ENCODE data around the gene SLC25A5.

Gene SLC25A5

GRCh38 chrX:119505945-119506344, 37.7 kb downstream of the SLC25A5 start:
- Histone ChIP-seq H3K4me2 (ENCODE audit: low read depth, low read length, poor library complexity, severe bottlenecking) (no peak overlapping the region), H4K20me1 (ENCODE audit: insufficient read depth, low read length, poor library complexity, severe bottlenecking) (no peaks in the 10 kb centered on the region), H3F3A (ENCODE audit: low read depth) (no peaks in the 10 kb centered on the region), H2AFZ (ENCODE audit: low read length) (no peak overlapping the region), H3K9me2 (replicated peaks; ENCODE audit: low read depth, low read length) (no peaks in the 10 kb centered on the region), H3K4me3 (ENCODE audit: low read length, poor library complexity, severe bottlenecking) (no peak overlapping the region), H3K36me3 (ENCODE audit: insufficient read depth, low read length) (no peaks in the 10 kb centered on the region), H3K27me3 (ENCODE audit: insufficient read depth, low read length, poor library complexity, severe bottlenecking) (no peaks in the 10 kb centered on the region), H3K4me1 (ENCODE audit: insufficient read depth, low read length, poor library complexity, severe bottlenecking) (no peaks in the 10 kb centered on the region), H3K9me3 (ENCODE audit: insufficient read depth, low read depth, low read length) (no peaks in the 10 kb centered on the region), H3K79me2 (ENCODE audit: insufficient read depth, low read length) (no peaks in the 10 kb centered on the region), H3K9ac (ENCODE audit: low read depth, low read length, poor library complexity, severe bottlenecking) (no peak overlapping the region)
- no peak for TF ChIP-seq EZH2phosphoT487 (IDR thresholded peaks at IDR 0.05; ENCODE audit: borderline replicate concordance)

- Histone ChIP-seq H3K9ac (ENCODE audit: low read depth, low read length, poor library complexity, severe bottlenecking) (no peak overlapping the region), H3K27me3 (ENCODE audit: insufficient read depth, low read length, poor library complexity, severe bottlenecking) (no peaks in the 10 kb centered on the region), H3K9me3 (ENCODE audit: insufficient read depth, low read depth, low read length) (no peaks in the 10 kb centered on the region), H3K4me2 (ENCODE audit: low read depth, low read length, poor library complexity, severe bottlenecking) (no peak overlapping the region), H3K4me3 (ENCODE audit: low read length, poor library complexity, severe bottlenecking) (no peak overlapping the region), H3F3A (ENCODE audit: low read depth) (no peaks in the 10 kb centered on the region), H2AFZ (ENCODE audit: low read length) (no peak overlapping the region), H3K9me2 (replicated peaks; ENCODE audit: low read depth, low read length) (no peaks in the 10 kb centered on the region), H4K20me1 (ENCODE audit: insufficient read depth, low read length, poor library complexity, severe bottlenecking) (no peaks in the 10 kb centered on the region), H3K4me1 (ENCODE audit: insufficient read depth, low read length, poor library complexity, severe bottlenecking) (no peaks in the 10 kb centered on the region), H3K79me2 (ENCODE audit: insufficient read depth, low read length) (no peaks in the 10 kb centered on the region), H3K36me3 (ENCODE audit: insufficient read depth, low read length) (no peaks in the 10 kb centered on the region)
- TF ChIP-seq CTCF (conservative IDR thresholded peaks at IDR 0.05; ENCODE audit: low read length): no peak
- no peak for TF ChIP-seq EZH2phosphoT487 (IDR thresholded peaks at IDR 0.05; ENCODE audit: borderline replicate concordance)
Measured at GRCh38 chrX:119507206-119507605, 39.0 kb downstream of the SLC25A5 start.

DNA sequence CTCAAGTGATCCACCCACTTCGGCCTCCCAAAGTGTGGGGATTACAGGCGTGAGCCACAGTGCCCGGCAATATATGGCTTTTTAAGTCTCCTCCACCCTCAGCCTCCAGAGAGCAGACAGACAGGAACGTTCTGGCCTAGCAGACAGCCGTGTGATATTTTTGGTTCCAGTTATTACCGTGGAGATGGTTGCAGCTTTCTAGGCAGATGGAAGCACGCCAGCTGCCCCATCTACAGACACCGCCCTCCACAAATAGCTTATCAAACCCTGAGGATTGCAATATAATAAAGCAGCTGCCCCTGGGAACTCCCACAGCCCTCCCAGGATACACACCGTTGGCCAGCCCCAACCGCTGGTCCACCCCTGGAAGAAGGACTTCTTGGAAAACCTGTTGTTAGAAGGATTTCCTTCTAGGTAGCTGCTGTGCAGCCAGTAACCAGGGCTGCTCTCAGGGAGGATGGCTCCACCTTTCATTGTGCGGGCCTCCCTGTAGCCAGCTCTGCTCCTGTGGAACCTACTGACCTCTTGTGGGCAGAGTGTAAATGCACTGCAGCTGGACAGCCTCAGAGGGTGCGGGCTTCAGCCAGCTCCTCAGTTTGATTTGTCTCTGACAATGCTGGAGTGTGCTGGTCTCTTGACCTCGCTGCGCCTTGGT, 44.0 kb downstream of the SLC25A5 start:
- Histone ChIP-seq H3F3A (ENCODE audit: low read depth) (no peaks in the 10 kb centered on the region), H4K20me1 (ENCODE audit: insufficient read depth, low read length, poor library complexity, severe bottlenecking) (no peaks in the 10 kb centered on the region), H3K9me2 (replicated peaks; ENCODE audit: low read depth, low read length) (no peaks in the 10 kb centered on the region), H3K36me3 (ENCODE audit: insufficient read depth, low read length) (no peaks in the 10 kb centered on the region), H2AFZ (ENCODE audit: low read length) (peak overlapping the region; percentile 69; the same call in 1 of the 2 replicates), H3K4me2 (ENCODE audit: low read depth, low read length, poor library complexity, severe bottlenecking) (no peak overlapping the region), H3K9me3 (ENCODE audit: insufficient read depth, low read depth, low read length) (no peaks in the 10 kb centered on the region), H3K4me3 (ENCODE audit: low read length, poor library complexity, severe bottlenecking) (no peak overlapping the region), H3K27me3 (ENCODE audit: insufficient read depth, low read length, poor library complexity, severe bottlenecking) (no peaks in the 10 kb centered on the region), H3K79me2 (ENCODE audit: insufficient read depth, low read length) (no peaks in the 10 kb centered on the region), H3K9ac (ENCODE audit: low read depth, low read length, poor library complexity, severe bottlenecking) (no peak overlapping the region), H3K4me1 (ENCODE audit: insufficient read depth, low read length, poor library complexity, severe bottlenecking) (no peaks in the 10 kb centered on the region)
- no peak for TF ChIP-seq EZH2phosphoT487 (IDR thresholded peaks at IDR 0.05; ENCODE audit: borderline replicate concordance)
- TF ChIP-seq CTCF (conservative IDR thresholded peaks at IDR 0.05; ENCODE audit: low read length): peak; percentile 64

DNA sequence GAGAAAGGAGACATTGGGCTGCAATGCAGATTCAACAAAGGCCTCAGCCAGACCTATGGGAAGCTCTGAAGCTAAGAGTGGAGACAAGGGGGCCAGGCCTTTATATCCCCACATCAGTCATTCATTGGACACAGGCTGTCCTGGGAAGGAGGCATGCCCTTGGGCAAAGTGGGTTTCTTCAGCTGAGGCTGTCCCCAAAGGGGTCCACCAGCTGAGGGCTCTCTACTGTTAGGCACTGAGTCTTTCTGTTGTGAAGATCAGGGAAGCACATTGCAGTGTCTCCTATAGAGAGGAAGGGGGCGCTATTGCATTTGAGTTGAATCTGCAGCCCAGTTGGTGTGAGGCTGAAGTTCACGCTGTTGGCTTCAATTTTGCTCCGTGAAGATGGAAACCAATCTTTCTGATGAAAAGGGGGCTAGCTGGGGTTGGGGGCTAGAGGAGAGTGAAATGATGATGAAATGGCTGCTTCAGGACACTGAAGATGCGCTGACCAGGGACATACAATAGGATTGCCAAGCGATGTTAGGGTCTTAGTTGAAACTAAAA, 48.0 kb downstream of the SLC25A5 start:
- H3K9me3 ChIP-seq (ENCODE audit: insufficient read depth, low read depth, low read length): no peaks in the 10 kb centered on the region
- H3F3A ChIP-seq (ENCODE audit: low read depth): no peaks in the 10 kb centered on the region
- H3K9me2 ChIP-seq (replicated peaks; ENCODE audit: low read depth, low read length): no peaks in the 10 kb centered on the region
- H2AFZ ChIP-seq (ENCODE audit: low read length): peak overlapping the region; percentile 77; the same call in 1 of the 2 replicates
- TF ChIP-seq CTCF (conservative IDR thresholded peaks at IDR 0.05; ENCODE audit: low read length) (peak; percentile 86), EZH2phosphoT487 (IDR thresholded peaks at IDR 0.05; ENCODE audit: borderline replicate concordance) (no peak)
- H3K4me1 ChIP-seq (ENCODE audit: insufficient read depth, low read length, poor library complexity, severe bottlenecking): no peaks in the 10 kb centered on the region
- H3K4me3 ChIP-seq (ENCODE audit: low read length, poor library complexity, severe bottlenecking): no peak overlapping the region
- no peaks in the 10 kb centered on the region for H4K20me1 ChIP-seq (ENCODE audit: insufficient read depth, low read length, poor library complexity, severe bottlenecking)
- H3K36me3 ChIP-seq (ENCODE audit: insufficient read depth, low read length): no peaks in the 10 kb centered on the region
- no peak overlapping the region for H3K4me2 ChIP-seq (ENCODE audit: low read depth, low read length, poor library complexity, severe bottlenecking)
- H3K79me2 ChIP-seq (ENCODE audit: insufficient read depth, low read length): no peaks in the 10 kb centered on the region
- H3K27me3 ChIP-seq (ENCODE audit: insufficient read depth, low read length, poor library complexity, severe bottlenecking): no peaks in the 10 kb centered on the region
- H3K9ac ChIP-seq (ENCODE audit: low read depth, low read length, poor library complexity, severe bottlenecking): no peak overlapping the region

Measured in Loucy (cell line).